CD4-positive, alpha-beta T cell treated with Interleukin-17A for 1 hour (primary cell): Measurements from ENCODE around the gene LRRN4CL.
"Not testable (repeated sequence)": the region's sequence is repeated elsewhere in the genome, so short reads cannot be mapped to it uniquely, and the experiment has no call there.

Source experiments
- DNase-seq: peaks from one replicate; pipeline ENCODE4 v3.0.0-alpha.2; 2020

LRRN4CL gene

GRCh38 chr11:62709247-62710000, 20.1 kb upstream of the LRRN4CL start:
- DNase-seq = peak; percentile 99

GRCh38 chr11:62708793-62709192, 19.5 kb upstream of the LRRN4CL start:
- DNase-seq = peak; percentile 63

- no peak for DNase-seq
These were observed 19.1 kb upstream of the LRRN4CL start for GRCh38 chr11:62708392-62708791.

GRCh38 chr11:62707277-62707861, 18.0 kb upstream of the LRRN4CL start, which contains the start of the genes BSCL2 and GNG3:
BSCL2 (minus strand) TSS chr11:62707424; CDS start chr11:62707195, 229 bp downstream.
GNG3 (plus strand) TSS chr11:62707676; CDS start chr11:62708296, 620 bp downstream.
- DNase-seq = no peak

- DNase-seq = no peak
These were observed 17.5 kb upstream of the LRRN4CL start for GRCh38 chr11:62706850-62707247.

- peak; percentile 94 for DNase-seq
These were observed 16.8 kb upstream of the LRRN4CL start for GRCh38 chr11:62705880-62706849.

- no peak for DNase-seq
These were observed 16.1 kb upstream of the LRRN4CL start for GRCh38 chr11:62705413-62705812.

GRCh38 chr11:62703921-62704320, 14.6 kb upstream of the LRRN4CL start:
- not testable (repeated sequence) for DNase-seq

- DNase-seq = no peak
These were observed 12.9 kb upstream of the LRRN4CL start for GRCh38 chr11:62702246-62702645.

- DNase-seq = peak; percentile 84
These were observed 5.3 kb upstream of the LRRN4CL start for GRCh38 chr11:62694455-62695167.

GRCh38 chr11:62693624-62694023, 4.3 kb upstream of the LRRN4CL start:
- DNase-seq = not testable (repeated sequence)

- DNase-seq = no peak
These were observed 839 bp downstream of the LRRN4CL start for GRCh38 chr11:62688491-62688890.

- DNase-seq = no peak
These were observed 1.6 kb downstream of the LRRN4CL start for GRCh38 chr11:62687508-62688396.

- DNase-seq = no peak
These were observed 6.8 kb downstream of the LRRN4CL start for GRCh38 chr11:62682518-62682917.

GRCh38 chr11:62680825-62681240, 8.5 kb downstream of the LRRN4CL start:
- peak; percentile 66 for DNase-seq

GRCh38 chr11:62678770-62679696, 10.3 kb downstream of the LRRN4CL start, which contains the start of gene UBXN1:
UBXN1 (minus strand) TSS chr11:62679073; CDS start chr11:62678923, 150 bp downstream.
- peak; percentile 89 for DNase-seq

- no peak for DNase-seq
These were observed 10.9 kb downstream of the LRRN4CL start for GRCh38 chr11:62678433-62678769.

- no peak for DNase-seq
These were observed 11.6 kb downstream of the LRRN4CL start for GRCh38 chr11:62677714-62678113.

- no peak for DNase-seq
These were observed 12.2 kb downstream of the LRRN4CL start for GRCh38 chr11:62677156-62677555.

- no peak for DNase-seq
These were observed 12.6 kb downstream of the LRRN4CL start for GRCh38 chr11:62676698-62677097.
